ENCODE data around the gene SLCO2B1.

SLCO2B1 gene

GRCh38 chr11:75230621-75231020 is 79.7 kb downstream of the SLCO2B1 start:
- FAIRE-seq = no peak
- TF ChIP-seq, protein P1, sequence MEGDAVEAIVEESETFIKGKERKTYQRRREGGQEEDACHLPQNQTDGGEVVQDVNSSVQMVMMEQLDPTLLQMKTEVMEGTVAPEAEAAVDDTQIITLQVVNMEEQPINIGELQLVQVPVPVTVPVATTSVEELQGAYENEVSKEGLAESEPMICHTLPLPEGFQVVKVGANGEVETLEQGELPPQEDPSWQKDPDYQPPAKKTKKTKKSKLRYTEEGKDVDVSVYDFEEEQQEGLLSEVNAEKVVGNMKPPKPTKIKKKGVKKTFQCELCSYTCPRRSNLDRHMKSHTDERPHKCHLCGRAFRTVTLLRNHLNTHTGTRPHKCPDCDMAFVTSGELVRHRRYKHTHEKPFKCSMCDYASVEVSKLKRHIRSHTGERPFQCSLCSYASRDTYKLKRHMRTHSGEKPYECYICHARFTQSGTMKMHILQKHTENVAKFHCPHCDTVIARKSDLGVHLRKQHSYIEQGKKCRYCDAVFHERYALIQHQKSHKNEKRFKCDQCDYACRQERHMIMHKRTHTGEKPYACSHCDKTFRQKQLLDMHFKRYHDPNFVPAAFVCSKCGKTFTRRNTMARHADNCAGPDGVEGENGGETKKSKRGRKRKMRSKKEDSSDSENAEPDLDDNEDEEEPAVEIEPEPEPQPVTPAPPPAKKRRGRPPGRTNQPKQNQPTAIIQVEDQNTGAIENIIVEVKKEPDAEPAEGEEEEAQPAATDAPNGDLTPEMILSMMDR (IDR thresholded peaks at IDR 0.05; ENCODE audit: insufficient read depth, missing control alignments) = no peak

DNA sequence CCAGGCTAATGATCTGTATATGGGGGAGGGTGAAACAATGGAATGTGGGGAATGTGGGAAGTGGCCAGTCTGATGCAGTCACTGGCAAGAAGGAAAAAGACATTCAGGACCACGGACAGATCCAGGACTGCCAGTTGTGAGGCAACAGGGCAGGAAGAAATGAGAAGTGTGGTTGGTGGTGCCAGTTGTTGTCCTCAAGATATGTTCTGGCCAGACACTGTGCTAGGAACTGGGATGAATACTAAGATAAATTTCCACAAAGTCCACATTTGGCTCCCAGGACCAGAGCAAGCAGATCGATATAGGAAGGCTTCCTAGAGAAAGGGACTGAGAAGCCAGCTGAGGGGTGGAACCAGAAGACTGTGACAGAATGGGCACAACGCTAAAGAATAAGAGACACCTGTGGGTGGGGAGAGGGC is 82.9 kb downstream of the SLCO2B1 start:
- DNase-seq (ENCODE audit: insufficient read length, low spot score) (no peak), FAIRE-seq (no peak)
- TF ChIP-seq, protein P1 (IDR thresholded peaks at IDR 0.05; ENCODE audit: insufficient read depth, missing control alignments) = no peak

More at GRCh38 chr11:75230621-75231020, 79.7 kb downstream of the SLCO2B1 start:
- DNase-seq (ENCODE audit: insufficient read length, low spot score) = no peak

GRCh38 chr11:75236062-75236461 is 85.2 kb downstream of the SLCO2B1 start:
- DNase-seq (ENCODE audit: insufficient read length, low spot score) (no peak), FAIRE-seq (no peak)
- TF ChIP-seq, protein P1 (IDR thresholded peaks at IDR 0.05; ENCODE audit: insufficient read depth, missing control alignments) = no peak

DNA sequence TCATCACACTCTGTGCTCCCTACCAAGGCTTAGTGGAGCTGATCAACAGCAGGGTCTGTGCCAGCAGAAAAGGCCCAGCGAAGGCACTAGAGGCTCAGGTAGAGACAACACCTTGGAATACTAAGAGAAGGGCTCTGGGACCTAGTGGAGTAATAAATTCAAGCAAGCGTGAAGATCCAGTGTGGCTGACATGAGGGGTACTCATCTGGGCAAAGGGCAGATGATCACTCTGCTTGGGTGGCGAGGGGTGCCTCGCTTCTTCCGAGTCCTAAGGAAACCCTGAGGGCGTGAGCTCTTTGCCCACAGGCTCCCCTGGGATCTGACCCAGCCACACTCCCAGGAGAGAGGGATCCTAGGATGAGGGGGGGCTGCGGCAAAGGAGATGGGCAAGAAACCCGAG is 86.1 kb downstream of the SLCO2B1 start:
- no peak for DNase-seq (ENCODE audit: insufficient read length, low spot score)
- TF ChIP-seq, protein P1 (IDR thresholded peaks at IDR 0.05; ENCODE audit: insufficient read depth, missing control alignments) = no peak
- FAIRE-seq = no peak

- TF ChIP-seq, protein P1 (IDR thresholded peaks at IDR 0.05; ENCODE audit: insufficient read depth, missing control alignments) = no peak
- FAIRE-seq (no peak), DNase-seq (ENCODE audit: insufficient read length, low spot score) (no peak)
Measured at GRCh38 chr11:75238595-75239440, 87.9 kb downstream of the SLCO2B1 start.

DNA sequence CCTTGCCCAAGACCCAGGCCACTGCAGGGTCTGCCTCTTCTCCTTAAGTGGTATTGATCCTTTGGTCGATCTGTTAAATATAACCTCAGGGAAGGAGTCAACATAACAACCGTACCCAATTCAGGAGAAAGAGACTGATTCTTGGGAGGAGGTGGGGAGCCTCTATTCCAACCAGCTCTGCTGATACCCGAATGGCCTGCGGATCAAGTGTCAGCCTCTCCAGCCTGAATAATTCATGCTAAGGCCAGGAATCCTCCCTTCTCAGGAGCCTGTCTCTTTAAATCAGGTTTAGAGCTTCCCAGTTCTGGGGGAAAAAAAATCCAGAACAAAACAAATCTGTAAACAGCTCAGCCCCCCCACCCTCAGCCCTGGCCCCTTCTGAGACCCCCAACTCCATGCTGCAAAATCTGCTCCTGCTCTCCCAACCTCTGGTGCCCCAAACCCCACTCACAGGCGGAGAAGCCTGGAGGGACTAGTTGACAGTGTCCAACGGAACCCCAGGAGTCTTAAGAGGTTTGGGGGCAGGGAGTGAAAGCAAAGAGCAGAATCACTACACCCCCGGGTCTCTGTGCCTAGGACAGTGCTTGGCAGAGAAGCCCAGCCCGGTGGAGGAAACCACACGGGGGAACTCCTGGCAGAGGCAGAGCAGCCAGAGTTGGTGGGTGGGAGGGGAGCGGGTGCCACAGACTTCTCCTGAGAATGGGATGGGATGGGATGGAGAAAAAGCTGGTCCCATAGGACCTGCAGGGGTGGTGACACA is 88.8 kb downstream of the SLCO2B1 start:
- DNase-seq (ENCODE audit: insufficient read length, low spot score) = no peak
- TF ChIP-seq, protein P1 (IDR thresholded peaks at IDR 0.05; ENCODE audit: insufficient read depth, missing control alignments) = no peak
- no peak for FAIRE-seq

All from D721Med (cell line).